ENCODE measurements around the gene ARHGAP24.

- TF ChIP-seq CTCF (conservative IDR thresholded peaks at IDR 0.05 in 1 of 2, IDR thresholded peaks at IDR 0.05 in 1 of 2; ENCODE audit: low read depth in 1 of 2, low read length in 2 of 2) (no peak), EZH2 (IDR thresholded peaks at IDR 0.05; ENCODE audit: low read length, missing control alignments) (no peak)
These were observed 221.7 kb downstream of the ARHGAP24 start for GRCh38 chr4:85696661-85697060.
